Thoracic aorta (tissue), 2 donors: ENCODE data around the gene DAG1. TPM values are rescaled to one million over a fixed set of nuclear protein-coding genes. Genes with fewer than 3 reads are reported as not detected.

Experiments used
- ATAC-seq: fragments of 150-250 bp; one replicate; pipeline ENCODE4 v1.8.0; 2017; ENCODE audit warnings: low read depth; ENCODE audit not compliant: insufficient number of reproducible peaks, low FRiP score
- DNase-seq: peaks from one replicate; pipeline ENCODE4 v3.0.0-alpha.2; 2020; ENCODE audit warnings: low spot score
- H3K27ac ChIP-seq, 2 donors: fragments of 200-600 bp; sonication (generic); 1 replicate in 1 of 2; 2 replicates in 1 of 2; pipeline ENCODE4 v1.5.1; 2016; ENCODE audit warnings: mild to moderate bottlenecking in 2 of 2, moderate library complexity in 2 of 2
- H3K27me3 ChIP-seq: fragments of 200-600 bp; sonication (generic); replicated peaks from 2 replicates; pipeline ENCODE4 v1.6.0; 2016; ENCODE audit warnings: mild to moderate bottlenecking; ENCODE audit not compliant: insufficient read depth
- H3K36me3 ChIP-seq: fragments of 200-600 bp; sonication (generic); one replicate; pipeline ENCODE4 v1.5.1; 2016
- H3K4me1 ChIP-seq, 2 donors: fragments of 200-600 bp; sonication (generic); 1 replicate in 1 of 2; 2 replicates in 1 of 2; pipeline versions ENCODE4 v1.5.1 to v1.6.0; 2016; ENCODE audit warnings: low read depth in 2 of 2, mild to moderate bottlenecking in 1 of 2; ENCODE audit not compliant: control insufficient read depth in 1 of 2
- H3K4me3 ChIP-seq: fragments of 200-600 bp; sonication (generic); 2 replicates; pipeline ENCODE4 v1.5.1; 2016; ENCODE audit warnings: mild to moderate bottlenecking
- H3K9me3 ChIP-seq: fragments of 200-600 bp; sonication (generic); 2 replicates; pipeline ENCODE4 v1.5.1; 2016
- total RNA-seq, 2 donors: library from RNA; depleted of rRNA; stranded (reverse); fragments of >200 nt; gene quantifications; one replicate each; pipeline versions ENCODE4 v1.1.0 to v1.2.3, GENCODE V29; 2016
- TF ChIP-seq, protein P1 (sequence below): fragments of 200-600 bp; sonication (generic); IDR thresholded peaks from one replicate; pipeline ENCODE4 v1.5.1; 2019; ENCODE audit warnings: antibody characterized with exemption

DAG1 gene
- total RNA-seq, 2 donors from 2014 or later = 71.9 to 171 TPM

DNA sequence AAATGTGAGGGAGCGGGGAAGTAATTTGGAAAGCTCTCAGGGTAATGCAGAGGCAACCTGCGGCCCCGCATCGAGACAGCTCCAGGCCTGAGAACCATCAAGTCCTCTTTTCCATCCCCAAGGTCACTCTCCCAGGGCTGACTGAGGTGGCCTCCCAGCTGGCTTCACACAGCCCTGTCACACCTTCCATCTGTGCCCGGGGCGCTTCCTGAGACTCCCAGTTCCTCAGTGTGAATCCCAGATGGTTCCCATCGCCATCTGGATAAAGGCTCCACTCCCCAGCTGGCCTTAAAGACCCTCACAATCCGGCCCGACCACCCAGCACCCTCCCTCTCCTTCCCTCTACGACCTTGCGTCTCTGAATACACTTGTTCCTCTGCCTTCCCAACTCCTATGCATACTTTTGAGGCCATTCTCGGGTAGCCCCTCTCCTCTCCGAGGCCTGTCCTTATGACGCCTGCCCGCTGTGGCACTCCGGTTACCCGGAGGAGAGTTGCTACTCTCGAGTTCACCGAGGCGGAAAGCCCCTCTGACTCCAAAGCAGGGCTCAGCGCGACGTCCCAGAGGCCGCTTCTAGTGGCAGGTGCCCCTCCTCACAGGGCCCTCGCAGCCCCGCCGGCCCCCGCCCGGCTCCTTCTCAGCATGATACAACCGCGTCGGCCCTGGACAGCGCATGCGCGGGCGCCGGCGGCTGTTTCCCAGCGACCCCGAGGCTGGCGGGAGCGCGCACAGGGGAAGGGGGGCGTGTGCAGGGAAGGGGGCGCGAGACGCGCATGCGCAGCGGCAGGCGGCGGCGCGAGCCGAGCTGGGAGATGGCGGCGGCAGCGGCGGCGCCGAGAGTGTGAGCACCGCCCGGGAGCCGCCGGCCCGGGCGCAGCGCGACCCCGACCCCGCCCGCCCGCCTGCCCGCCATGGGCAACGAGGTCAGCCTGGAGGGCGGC lies 83.9 kb downstream of the DAG1 start, which contains the start of gene BSN:
BSN (plus strand) TSS at position 786 of the 941 bp plus-strand sequence; CDS start at position 912, 126 bp downstream.
- Histone ChIP-seq H3K27me3 (no peaks in the 10 kb centered on the region), H3K27ac (peak within 1 kb of the TSS; percentile 40 to 54), H3K9me3 (no peaks in the 10 kb centered on the region), H3K36me3 (no peaks in the 10 kb centered on the region), H3K4me3 (peak within 1 kb of the TSS; percentile 75), H3K4me1 (peaks cover 7 to 17% of the 10 kb centered on the region in 2 donors)
- peak; percentile 84 for ATAC-seq
- peak; percentile 63 for DNase-seq
- TF ChIP-seq, protein P1, sequence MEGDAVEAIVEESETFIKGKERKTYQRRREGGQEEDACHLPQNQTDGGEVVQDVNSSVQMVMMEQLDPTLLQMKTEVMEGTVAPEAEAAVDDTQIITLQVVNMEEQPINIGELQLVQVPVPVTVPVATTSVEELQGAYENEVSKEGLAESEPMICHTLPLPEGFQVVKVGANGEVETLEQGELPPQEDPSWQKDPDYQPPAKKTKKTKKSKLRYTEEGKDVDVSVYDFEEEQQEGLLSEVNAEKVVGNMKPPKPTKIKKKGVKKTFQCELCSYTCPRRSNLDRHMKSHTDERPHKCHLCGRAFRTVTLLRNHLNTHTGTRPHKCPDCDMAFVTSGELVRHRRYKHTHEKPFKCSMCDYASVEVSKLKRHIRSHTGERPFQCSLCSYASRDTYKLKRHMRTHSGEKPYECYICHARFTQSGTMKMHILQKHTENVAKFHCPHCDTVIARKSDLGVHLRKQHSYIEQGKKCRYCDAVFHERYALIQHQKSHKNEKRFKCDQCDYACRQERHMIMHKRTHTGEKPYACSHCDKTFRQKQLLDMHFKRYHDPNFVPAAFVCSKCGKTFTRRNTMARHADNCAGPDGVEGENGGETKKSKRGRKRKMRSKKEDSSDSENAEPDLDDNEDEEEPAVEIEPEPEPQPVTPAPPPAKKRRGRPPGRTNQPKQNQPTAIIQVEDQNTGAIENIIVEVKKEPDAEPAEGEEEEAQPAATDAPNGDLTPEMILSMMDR = no peak

DNA sequence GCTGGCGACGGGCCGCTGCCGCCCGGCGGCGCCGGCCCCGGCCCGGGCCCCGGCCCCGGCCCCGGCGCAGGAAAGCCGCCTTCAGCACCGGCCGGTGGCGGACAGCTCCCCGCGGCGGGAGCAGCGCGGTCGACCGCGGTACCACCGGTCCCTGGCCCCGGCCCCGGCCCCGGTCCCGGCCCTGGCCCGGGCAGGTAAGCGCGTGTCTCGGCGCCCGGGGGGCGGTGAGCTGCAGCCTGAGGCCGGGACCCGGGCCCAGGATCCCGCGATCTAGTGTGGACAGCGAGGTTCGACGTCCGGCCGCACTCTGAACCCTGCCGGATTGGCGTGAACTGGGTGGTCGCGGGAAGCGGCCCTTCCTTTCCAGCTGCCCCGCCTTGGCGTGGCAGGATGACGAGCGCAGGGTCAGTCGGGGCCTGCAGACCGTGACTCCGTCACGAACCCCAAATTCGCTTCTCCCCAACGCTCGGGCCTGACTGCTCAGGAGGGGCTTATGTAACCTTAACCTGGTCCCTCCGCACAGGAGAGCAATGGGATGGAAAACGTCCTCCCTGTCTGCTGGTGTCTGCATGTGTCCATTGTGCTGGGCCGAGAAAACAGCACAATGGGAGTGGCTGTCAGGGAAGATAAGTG lies 84.7 kb downstream of the DAG1 start:
- H3K9me3 ChIP-seq = no peaks in the 10 kb centered on the region
- no peak overlapping the region for H3K27ac ChIP-seq
- peaks cover 7 to 17% of the 10 kb centered on the region in 2 donors for H3K4me1 ChIP-seq
- DNase-seq = no peak
- H3K4me3 ChIP-seq = peak overlapping the region; percentile 67
- peak; percentile 50 for ATAC-seq
- TF ChIP-seq, protein P1 = no peak
- no peaks in the 10 kb centered on the region for H3K27me3 ChIP-seq
- H3K36me3 ChIP-seq = no peaks in the 10 kb centered on the region

DNA sequence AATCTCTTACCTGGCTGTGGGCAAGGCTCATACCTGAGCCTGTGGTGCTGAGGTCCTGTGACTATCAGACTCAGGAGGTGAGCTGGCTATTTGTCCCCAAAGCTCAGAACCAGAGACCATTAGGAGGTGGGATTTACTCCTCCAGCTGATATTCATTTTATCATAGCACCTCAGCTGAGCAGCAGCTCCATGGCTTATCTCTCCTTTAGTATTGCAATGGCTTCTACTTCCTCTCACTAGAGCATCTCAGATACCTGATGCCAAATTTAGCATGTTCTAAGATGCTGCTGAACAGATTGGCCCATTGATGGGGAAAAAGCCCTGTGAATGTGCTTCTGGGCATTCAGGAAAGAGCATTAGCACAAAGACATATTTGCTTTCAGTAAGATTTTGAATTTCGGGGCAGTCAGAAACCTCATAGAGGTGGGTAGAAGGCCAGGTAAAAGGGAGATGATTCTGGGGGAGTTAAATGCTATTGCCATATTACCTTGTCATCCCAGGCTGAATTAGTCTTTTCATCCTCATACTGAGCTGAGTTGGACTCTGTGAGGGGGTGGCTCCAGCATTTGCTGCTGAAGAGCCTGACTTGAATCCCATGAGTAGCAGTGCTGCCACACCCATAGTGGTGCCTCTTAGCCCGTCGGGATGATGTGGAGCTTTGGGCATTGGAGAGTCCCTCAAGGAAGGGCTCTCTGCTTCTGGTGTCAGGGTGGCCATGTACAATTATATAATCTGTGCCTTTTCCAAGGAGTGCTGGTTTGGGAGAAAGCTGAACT lies 86.6 kb downstream of the DAG1 start:
- TF ChIP-seq, protein P1 = no peak
- H3K27ac ChIP-seq = no peak overlapping the region
- no peaks in the 10 kb centered on the region for H3K9me3 ChIP-seq
- peaks cover 7 to 17% of the 10 kb centered on the region in 2 donors for H3K4me1 ChIP-seq
- no peak for ATAC-seq
- H3K4me3 ChIP-seq = no peak overlapping the region
- DNase-seq = no peak
- no peaks in the 10 kb centered on the region for H3K36me3 ChIP-seq
- no peaks in the 10 kb centered on the region for H3K27me3 ChIP-seq

DNA sequence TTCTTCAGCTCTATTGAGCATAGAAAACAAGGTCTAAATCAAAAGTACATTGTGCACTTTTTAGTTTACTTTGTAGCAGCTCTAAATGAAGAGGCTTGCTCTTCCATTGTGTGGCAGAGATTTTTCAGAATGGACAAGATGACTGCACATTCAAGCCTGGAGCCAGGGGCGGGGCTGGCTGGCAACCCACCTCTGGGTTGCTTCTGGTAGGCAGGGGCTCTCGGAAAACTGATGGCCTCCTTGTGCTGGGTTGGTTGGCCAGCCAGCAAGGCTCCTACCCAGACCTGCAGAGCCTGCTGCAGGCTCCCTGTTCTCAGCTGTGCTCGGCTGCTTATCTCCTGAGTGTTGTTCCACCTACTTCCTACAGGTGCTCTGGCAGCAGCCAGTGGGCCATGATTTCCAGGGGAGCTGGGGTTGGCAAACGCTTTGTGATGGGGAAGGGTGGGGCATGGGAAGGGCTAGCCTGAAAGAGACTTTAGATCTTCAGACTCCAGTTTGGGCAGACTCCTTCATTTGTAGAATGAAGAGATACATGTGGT lies 93.0 kb downstream of the DAG1 start:
- no peak overlapping the region for H3K4me3 ChIP-seq
- H3K9me3 ChIP-seq = no peaks in the 10 kb centered on the region
- no peaks in the 10 kb centered on the region for H3K4me1 ChIP-seq
- H3K27me3 ChIP-seq = no peaks in the 10 kb centered on the region
- TF ChIP-seq, protein P1 = no peak
- no peak overlapping the region for H3K27ac ChIP-seq
- no peaks in the 10 kb centered on the region for H3K36me3 ChIP-seq
- no peak for DNase-seq
- ATAC-seq = no peak
